Neuronal stem cell (in vitro differentiated cells): ENCODE results near the gene RBBP8NL.

ENCODE experiments used
- DNase-seq: peaks from one replicate; pipeline ENCODE4 v3.0.0-alpha.2; 2013; ENCODE audit warnings: low spot score
- H2AFZ ChIP-seq: one replicate; pipeline ENCODE4 v1.6.1; 2013; ENCODE audit warnings: mild to moderate bottlenecking, low read length, inconsistent platforms
- H2AK5ac ChIP-seq: 2 replicates; pipeline ENCODE4 v1.6.1; 2013; ENCODE audit warnings: low read depth, mild to moderate bottlenecking, inconsistent platforms, low read length, moderate library complexity, mixed read lengths
- H2BK120ac ChIP-seq: 2 replicates; pipeline ENCODE4 v1.6.1; 2013; ENCODE audit warnings: low read depth, mild to moderate bottlenecking, inconsistent platforms, low read length, moderate library complexity, mixed read lengths
- H2BK12ac ChIP-seq: one replicate; pipeline ENCODE4 v1.6.1; 2013; ENCODE audit warnings: low read length, inconsistent platforms
- H2BK15ac ChIP-seq: 2 replicates; pipeline ENCODE4 v1.6.1; 2013; ENCODE audit warnings: mild to moderate bottlenecking, low read length, inconsistent platforms, mixed read lengths
- H2BK5ac ChIP-seq: one replicate; pipeline ENCODE4 v1.6.1; 2013; ENCODE audit warnings: inconsistent platforms, mild to moderate bottlenecking, low read length, moderate library complexity
- H3K14ac ChIP-seq: one replicate; pipeline ENCODE4 v1.6.1; 2013; ENCODE audit warnings: low read length, inconsistent platforms
- H3K18ac ChIP-seq: 2 replicates; pipeline ENCODE4 v1.6.1; 2013; ENCODE audit warnings: low read length, inconsistent platforms
- H3K23ac ChIP-seq: 2 replicates; pipeline ENCODE4 v1.6.1; 2013; ENCODE audit warnings: low read depth, mild to moderate bottlenecking, mixed read lengths, low read length, inconsistent platforms; ENCODE audit not compliant: poor library complexity
- H3K27ac ChIP-seq: replicated peaks from 3 replicates; pipeline ENCODE4 v1.5.1; 2013; ENCODE audit warnings: low read length, inconsistent platforms
- H3K27me3 ChIP-seq, 3 experiments: 2 replicates each; pipeline ENCODE4 v1.6.1; 2013; ENCODE audit warnings: low read length in 3 of 3, mild to moderate bottlenecking in 2 of 3, inconsistent platforms in 1 of 3, low read depth in 1 of 3, mixed read lengths in 1 of 3, moderate library complexity in 1 of 3; ENCODE audit not compliant: control insufficient read depth in 3 of 3, insufficient read depth in 3 of 3
- H3K36me3 ChIP-seq, 2 donors: replicated peaks in 1 of 2; 2 replicates each; pipeline ENCODE4 v1.6.1; 2013; ENCODE audit warnings: low read length in 2 of 2; ENCODE audit not compliant: control insufficient read depth in 2 of 2, insufficient read depth in 2 of 2
- H3K4ac ChIP-seq: 2 replicates; pipeline ENCODE4 v1.6.1; 2013; ENCODE audit warnings: inconsistent platforms, mild to moderate bottlenecking, low read length, moderate library complexity
- H3K4me1 ChIP-seq, 2 donors: 1 replicate in 1 of 2; 2 replicates in 1 of 2; pipeline ENCODE4 v1.6.1; 2013; ENCODE audit warnings: low read length in 2 of 2, low read depth in 1 of 2; ENCODE audit not compliant: control insufficient read depth in 2 of 2, insufficient read depth in 1 of 2
- H3K4me2 ChIP-seq: one replicate; pipeline ENCODE4 v1.6.1; 2013; ENCODE audit warnings: mild to moderate bottlenecking, low read length, inconsistent platforms; ENCODE audit not compliant: insufficient read depth, poor library complexity, severe bottlenecking
- H3K4me3 ChIP-seq, 2 donors: 2 replicates each; pipeline ENCODE4 v1.5.1; 2013; ENCODE audit warnings: low read length in 2 of 2, mild to moderate bottlenecking in 2 of 2, inconsistent platforms in 1 of 2, moderate library complexity in 1 of 2
- H3K79me1 ChIP-seq: one replicate; pipeline ENCODE4 v1.6.1; 2013; ENCODE audit warnings: low read depth, mild to moderate bottlenecking, inconsistent platforms, low read length, moderate library complexity
- H3K9ac ChIP-seq: one replicate; pipeline ENCODE4 v1.6.1; 2013; ENCODE audit warnings: mild to moderate bottlenecking, low read depth, low read length, inconsistent platforms; ENCODE audit not compliant: poor library complexity
- H3K9me3 ChIP-seq, 2 donors: replicated peaks in 1 of 2; 2 replicates each; pipeline versions ENCODE3 to v1.6.1; 2013; ENCODE audit warnings: low read length in 2 of 2, mild to moderate bottlenecking in 2 of 2, inconsistent platforms in 1 of 2, low read depth in 1 of 2, mixed read lengths in 1 of 2, moderate library complexity in 1 of 2; ENCODE audit not compliant: control insufficient read depth in 2 of 2, insufficient read depth in 1 of 2
- H4K8ac ChIP-seq: one replicate; pipeline ENCODE4 v1.6.1; 2013; ENCODE audit warnings: low read depth, mild to moderate bottlenecking, inconsistent platforms, low read length, moderate library complexity
- H4K91ac ChIP-seq: one replicate; pipeline ENCODE4 v1.6.1; 2013; ENCODE audit warnings: low read length, low read depth, mild to moderate bottlenecking, inconsistent platforms; ENCODE audit not compliant: poor library complexity
- WGBS, 2 donors: extraction: QIAGEN DNeasy Blood & Tissue Kit; methylation state at CpG; one replicate each; pipeline ENCODE4 v1.1.7; 2013; ENCODE audit warnings: missing lambda C conversion rate in 2 of 2, mixed read lengths in 1 of 2; ENCODE audit not compliant: insufficient read length in 2 of 2, insufficient replicate concordance in 1 of 2; ENCODE audit errors: extremely low coverage in 2 of 2; 5-methylcytosine and 5-hydroxymethylcytosine counted together

Gene RBBP8NL

DNA sequence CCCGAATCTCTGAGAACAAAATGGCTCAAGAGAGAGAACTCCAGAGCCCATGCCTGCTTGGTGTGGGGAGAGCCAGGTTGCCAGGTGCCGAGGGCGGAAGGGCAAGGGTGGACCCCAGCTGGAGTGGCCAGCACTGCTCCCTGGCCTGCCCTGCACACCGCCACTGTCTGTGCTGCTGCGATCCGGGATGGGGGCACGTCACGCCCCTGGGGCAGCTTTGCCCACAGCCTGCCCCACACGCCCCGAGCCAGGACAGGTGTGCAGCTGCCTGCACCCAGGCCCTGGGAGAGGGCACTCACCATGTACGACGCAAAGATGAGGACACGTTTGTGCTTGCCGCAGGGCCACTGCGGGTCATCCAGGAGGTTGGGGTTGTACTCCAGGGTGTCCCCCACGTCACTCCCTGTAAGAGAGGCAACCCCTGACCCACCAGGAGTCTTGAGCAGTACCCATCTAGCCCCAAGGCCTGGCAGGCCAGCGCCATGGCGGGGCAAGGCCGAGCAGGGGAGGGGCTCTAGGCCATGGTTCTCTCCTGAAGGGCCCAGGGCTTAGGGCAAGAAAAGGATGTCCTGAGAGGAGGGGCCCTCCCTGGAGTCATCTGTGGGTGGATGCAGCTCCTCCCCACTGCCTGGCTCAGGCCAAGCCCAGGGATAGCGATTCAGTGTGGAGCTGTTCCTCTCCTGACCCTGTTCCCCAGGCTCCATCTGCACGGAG, 34.6 kb downstream of the RBBP8NL start:
- Histone ChIP-seq H3K18ac (no peak overlapping the region), H2AFZ (no peak overlapping the region), H3K9me3 (peaks cover 0 to 2% of the 10 kb centered on the region in 2 donors), H3K9ac (no peak overlapping the region), H3K79me1 (peaks cover 17% of the 10 kb centered on the region), H3K27ac (no peak overlapping the region), H3K14ac (no peak overlapping the region), H3K27me3 (no peaks in the 10 kb centered on the region), H3K4me2 (no peak overlapping the region), H4K8ac (no peak overlapping the region), H4K91ac (no peak overlapping the region), H3K4me3 (no peak overlapping the region), H3K23ac (peak overlapping the region; percentile 69), H2AK5ac (no peak overlapping the region), H2BK12ac (no peak overlapping the region), H2BK5ac (no peak overlapping the region), H3K4ac (no peak overlapping the region), H3K36me3 (peaks cover 63 to 77% of the 10 kb centered on the region in 2 donors), H2BK15ac (no peak overlapping the region), H2BK120ac (no peak overlapping the region), H3K4me1 (peaks cover under 1 to 6% of the 10 kb centered on the region in 2 donors)
- whole genome bisulfite sequencing, 2 donors, result no CpG with 5 or more reads among the region's 21 CpGs
- no peak for DNase-seq

DNA sequence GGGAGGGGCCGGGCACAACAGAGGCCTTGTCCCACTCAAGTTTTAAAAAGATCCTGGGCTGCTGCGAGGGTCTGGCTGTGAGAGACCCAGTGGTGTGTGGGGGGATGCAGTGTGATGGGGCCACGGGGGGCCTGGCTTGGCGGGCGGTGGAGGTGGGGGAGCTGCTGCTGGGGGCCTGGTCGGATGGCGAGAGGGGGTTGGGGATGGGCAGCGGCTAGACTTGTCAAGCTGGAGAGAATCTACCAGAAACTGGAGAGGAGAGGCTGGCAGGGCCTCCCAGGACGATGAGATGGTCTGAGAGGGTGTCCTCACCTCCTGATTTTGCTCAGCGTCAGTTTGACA, 35.3 kb downstream of the RBBP8NL start:
- H2BK120ac ChIP-seq, result no peak overlapping the region
- peaks cover 4 to 8% of the 10 kb centered on the region in 2 donors for H3K4me1 ChIP-seq
- no peak overlapping the region for H3K4me2 ChIP-seq
- no peak overlapping the region for H4K8ac ChIP-seq
- no peak overlapping the region for H2BK15ac ChIP-seq
- no peak overlapping the region for H3K9ac ChIP-seq
- no peak overlapping the region for H2BK5ac ChIP-seq
- H3K79me1 ChIP-seq, result peaks cover 21% of the 10 kb centered on the region
- H3K36me3 ChIP-seq, result peaks cover 59 to 83% of the 10 kb centered on the region in 2 donors
- H2AK5ac ChIP-seq, result no peak overlapping the region
- no peaks in the 10 kb centered on the region for H3K27me3 ChIP-seq
- no peak overlapping the region for H3K27ac ChIP-seq
- no peak overlapping the region for H2AFZ ChIP-seq
- H3K14ac ChIP-seq, result no peak overlapping the region
- H3K23ac ChIP-seq, result no peak overlapping the region
- H2BK12ac ChIP-seq, result no peak overlapping the region
- no peak overlapping the region for H3K18ac ChIP-seq
- H3K4me3 ChIP-seq, result no peak overlapping the region
- H3K9me3 ChIP-seq, result no peaks in the 10 kb centered on the region
- no peak overlapping the region for H4K91ac ChIP-seq
- no CpG with 5 or more reads among the region's 10 CpGs for WGBS, 2 donors
- no peak overlapping the region for H3K4ac ChIP-seq
- no peak for DNase-seq

DNA sequence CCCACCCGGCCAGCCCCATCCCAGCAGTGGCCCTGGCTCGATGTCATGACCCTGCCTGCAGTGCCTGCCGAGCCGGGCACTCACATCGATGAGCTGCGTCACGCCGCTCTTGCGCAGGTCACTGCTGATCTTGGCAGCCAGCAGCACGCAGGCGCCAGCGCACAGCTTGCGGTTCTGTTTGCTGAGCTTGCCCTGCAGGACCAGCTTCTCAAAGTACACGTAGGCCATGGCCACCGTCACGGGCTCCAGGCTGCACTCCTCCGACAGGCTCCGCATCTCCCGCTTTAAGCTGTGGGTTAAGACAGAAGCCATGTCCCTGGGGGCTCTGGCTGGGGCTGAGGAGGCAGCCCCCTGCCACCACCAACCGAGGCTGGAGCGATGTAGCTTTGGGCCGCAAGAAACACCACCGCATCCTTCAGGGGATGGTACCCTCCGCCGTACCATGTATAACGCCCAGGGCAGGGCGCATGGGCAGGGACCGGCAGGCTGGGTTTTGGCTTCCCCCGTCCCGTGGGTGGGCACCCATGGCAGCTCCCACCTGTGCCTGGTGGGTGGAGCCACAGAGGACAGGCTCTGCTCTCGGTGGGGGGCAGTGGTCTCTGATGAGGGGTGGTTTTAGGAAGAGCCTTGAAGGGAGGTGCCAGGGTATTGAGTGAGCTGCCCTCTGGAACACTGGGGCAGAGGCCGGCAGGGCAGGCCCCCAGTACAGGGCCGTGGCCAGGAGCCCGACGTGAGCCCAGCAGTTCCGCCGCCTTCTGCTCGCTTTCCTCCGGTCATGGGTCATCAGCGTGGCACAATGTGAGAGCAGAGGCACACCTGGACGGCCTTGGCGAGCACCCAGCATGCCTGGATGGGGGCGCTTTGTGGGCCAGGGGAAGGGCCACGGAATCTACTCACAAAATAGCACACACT, 35.9 kb downstream of the RBBP8NL start:
- Histone ChIP-seq H3K23ac (peak overlapping the region; percentile 27), H2BK120ac (no peak overlapping the region), H2BK15ac (no peak overlapping the region), H2AFZ (no peak overlapping the region), H3K27ac (no peak overlapping the region), H2AK5ac (peak overlapping the region; percentile 38), H3K27me3 (no peaks in the 10 kb centered on the region), H2BK5ac (no peak overlapping the region), H3K4me2 (no peak overlapping the region), H4K91ac (no peak overlapping the region), H3K4me3 (no peak overlapping the region), H3K4ac (no peak overlapping the region), H2BK12ac (no peak overlapping the region), H4K8ac (no peak overlapping the region), H3K9me3 (no peaks in the 10 kb centered on the region), H3K36me3 (peaks cover 58 to 83% of the 10 kb centered on the region in 2 donors), H3K9ac (no peak overlapping the region), H3K79me1 (peaks cover 22% of the 10 kb centered on the region), H3K4me1 (peaks cover 4 to 8% of the 10 kb centered on the region in 2 donors), H3K14ac (no peak overlapping the region), H3K18ac (no peak overlapping the region)
- no CpG with 5 or more reads among the region's 44 CpGs for WGBS, 2 donors
- no peak for DNase-seq
